PC-9 (cell line): ENCODE measurements around the gene ITPKC.

Experiments used
- EZH2 ChIP-seq: fragments of 200-600 bp; sonication (generic); IDR thresholded peaks from 2 replicates; pipeline ENCODE4 v1.8.0; 2017; ENCODE audit warnings: antibody characterized with exemption, low read depth
- TF ChIP-seq, protein P1 (sequence below): fragments of 200-600 bp; sonication (generic); conservative IDR thresholded peaks from 2 replicates; pipeline ENCODE4 v1.6.1; 2017; ENCODE audit warnings: mixed run types, antibody characterized with exemption, mild to moderate bottlenecking, moderate library complexity

DNA sequence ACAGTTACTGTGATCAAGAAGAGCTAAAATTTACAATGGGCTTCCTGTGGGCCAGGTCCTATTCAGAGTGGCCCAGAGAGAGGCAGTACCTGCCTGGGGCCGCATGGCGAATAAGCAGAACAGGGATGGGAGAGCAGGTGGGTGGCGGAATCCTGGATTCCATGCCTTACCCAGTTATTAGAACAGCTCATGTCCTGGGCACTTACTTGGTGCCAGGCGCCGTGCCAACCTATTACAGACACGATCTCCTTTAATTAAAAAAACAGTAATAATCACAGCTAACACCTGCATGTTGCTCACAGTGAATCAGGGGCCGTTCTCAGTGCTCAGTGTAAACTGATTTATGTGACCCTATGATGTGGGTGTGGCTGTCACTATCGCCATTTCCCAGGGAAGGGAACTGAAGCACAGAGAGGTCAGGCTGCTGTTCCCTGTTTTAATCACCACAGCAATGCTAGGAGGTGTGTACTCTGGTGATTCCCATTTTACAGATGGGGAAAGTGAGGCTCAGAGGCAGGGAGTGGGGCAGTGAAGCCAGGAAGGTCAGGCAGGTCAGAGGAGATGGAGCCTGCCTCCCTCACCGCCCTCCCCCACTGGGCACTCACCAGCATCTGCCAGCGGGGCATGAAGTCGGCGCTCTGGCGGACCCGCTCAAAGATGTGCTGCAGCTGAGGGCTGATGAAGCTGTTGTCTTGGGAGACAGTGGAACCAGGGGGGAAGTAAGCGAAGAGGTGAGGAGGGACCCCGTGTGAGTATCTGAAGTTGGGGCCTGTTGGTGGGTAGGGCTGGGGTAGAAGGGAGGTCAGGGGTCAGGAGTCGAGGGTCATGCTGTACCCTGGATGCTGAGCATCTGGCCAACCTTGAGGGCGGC, 12.2 kb upstream of the ITPKC start:
- TF ChIP-seq, protein P1, sequence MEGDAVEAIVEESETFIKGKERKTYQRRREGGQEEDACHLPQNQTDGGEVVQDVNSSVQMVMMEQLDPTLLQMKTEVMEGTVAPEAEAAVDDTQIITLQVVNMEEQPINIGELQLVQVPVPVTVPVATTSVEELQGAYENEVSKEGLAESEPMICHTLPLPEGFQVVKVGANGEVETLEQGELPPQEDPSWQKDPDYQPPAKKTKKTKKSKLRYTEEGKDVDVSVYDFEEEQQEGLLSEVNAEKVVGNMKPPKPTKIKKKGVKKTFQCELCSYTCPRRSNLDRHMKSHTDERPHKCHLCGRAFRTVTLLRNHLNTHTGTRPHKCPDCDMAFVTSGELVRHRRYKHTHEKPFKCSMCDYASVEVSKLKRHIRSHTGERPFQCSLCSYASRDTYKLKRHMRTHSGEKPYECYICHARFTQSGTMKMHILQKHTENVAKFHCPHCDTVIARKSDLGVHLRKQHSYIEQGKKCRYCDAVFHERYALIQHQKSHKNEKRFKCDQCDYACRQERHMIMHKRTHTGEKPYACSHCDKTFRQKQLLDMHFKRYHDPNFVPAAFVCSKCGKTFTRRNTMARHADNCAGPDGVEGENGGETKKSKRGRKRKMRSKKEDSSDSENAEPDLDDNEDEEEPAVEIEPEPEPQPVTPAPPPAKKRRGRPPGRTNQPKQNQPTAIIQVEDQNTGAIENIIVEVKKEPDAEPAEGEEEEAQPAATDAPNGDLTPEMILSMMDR = no peak
- TF ChIP-seq EZH2 = no peak
